Lung (tissue), 12 donors: Measurements from ENCODE around the gene CAPN9. TPM values are rescaled to one million over a fixed set of nuclear protein-coding genes. Genes with fewer than 3 reads are reported as not detected.
A peak's percentile ranks its signal among the peaks of the same experiment; 100 is the strongest.

Source experiments
- ATAC-seq: fragments of 200-7000 bp; cut with Tn5 transposase; one replicate; pipeline ENCODE4 v1.9.1; 2020; ENCODE audit warnings: moderate number of reproducible peaks; ENCODE audit not compliant: insufficient read depth, low FRiP score
- DNase-seq, 3 donors: peaks; one replicate each; pipeline ENCODE4 v3.0.0-alpha.2; 2013 to 2017
- H3K27ac ChIP-seq, 2 donors: one replicate each; pipeline ENCODE4 v1.5.1; 2013; ENCODE audit warnings: mild to moderate bottlenecking in 2 of 2, moderate library complexity in 2 of 2, control low read depth in 1 of 2, inconsistent platforms in 1 of 2, low read depth in 1 of 2, low read length in 1 of 2
- H3K27me3 ChIP-seq, 3 donors: one replicate each; pipeline ENCODE4 v1.5.1; 2013; ENCODE audit warnings: low read length in 2 of 3; ENCODE audit not compliant: control insufficient read depth in 3 of 3, insufficient read depth in 3 of 3
- H3K36me3 ChIP-seq, 4 donors: one replicate each; pipeline ENCODE4 v1.5.1; 2013; ENCODE audit warnings: low read length in 4 of 4, mild to moderate bottlenecking in 1 of 4, moderate library complexity in 1 of 4; ENCODE audit not compliant: control insufficient read depth in 4 of 4, insufficient read depth in 4 of 4
- H3K4me1 ChIP-seq, 5 donors: one replicate each; pipeline ENCODE4 v1.5.1; 2013; ENCODE audit warnings: low read length in 5 of 5, mild to moderate bottlenecking in 2 of 5, moderate library complexity in 1 of 5; ENCODE audit not compliant: control insufficient read depth in 5 of 5, insufficient read depth in 5 of 5
- H3K4me3 ChIP-seq: one replicate; pipeline ENCODE4 v1.5.1; 2013; ENCODE audit warnings: mild to moderate bottlenecking, control low read depth, moderate library complexity
- H3K9ac ChIP-seq, 2 donors: one replicate each; pipeline ENCODE4 v1.5.1; 2013; ENCODE audit warnings: low read length in 2 of 2, control low read depth in 1 of 2; ENCODE audit not compliant: insufficient read depth in 1 of 2
- H3K9me3 ChIP-seq, 4 donors: one replicate each; pipeline ENCODE4 v1.5.1; 2013; ENCODE audit warnings: low read length in 3 of 4, mild to moderate bottlenecking in 1 of 4, moderate library complexity in 1 of 4; ENCODE audit not compliant: control insufficient read depth in 4 of 4, insufficient read depth in 3 of 4
- WGBS, 2 donors: extraction: QIAGEN DNeasy Blood & Tissue Kit; methylation state at CpG; one replicate each; pipeline ENCODE4 v1.1.7; 2013; 5-methylcytosine and 5-hydroxymethylcytosine counted together
- polyA plus RNA-seq, 2 donors: library from polyadenylated mRNA; stranded (reverse); fragments of 200-250 nt; gene quantifications; one replicate each; pipeline ENCODE4 v1.2.1, GENCODE V29; 2013
- total RNA-seq, 2 donors: library from RNA; depleted of rRNA in 1 of 2; stranded (reverse); fragments of >200 nt in 1 of 2; gene quantifications; one replicate each; pipeline ENCODE4 v1.2.1, GENCODE V29; 2014 to 2021
- TF ChIP-seq, protein P1 (sequence below): IDR thresholded peaks from 2 replicates; pipeline ENCODE4 v1.5.1; 2012; ENCODE audit warnings: mild to moderate bottlenecking; ENCODE audit errors: control extremely low read depth, extremely low read depth
- donor health status: control.
- donor health status: control.
- donor health status: Bipolar disorder and iron deficiency.
- donor health status: healthy.
- donor health status: DM: yes; HTN: yes; CAD: no.

Gene CAPN9
- total and polyA plus RNA-seq, 4 donors: 2.2 to 13.2 (median 7.6) TPM

DNA sequence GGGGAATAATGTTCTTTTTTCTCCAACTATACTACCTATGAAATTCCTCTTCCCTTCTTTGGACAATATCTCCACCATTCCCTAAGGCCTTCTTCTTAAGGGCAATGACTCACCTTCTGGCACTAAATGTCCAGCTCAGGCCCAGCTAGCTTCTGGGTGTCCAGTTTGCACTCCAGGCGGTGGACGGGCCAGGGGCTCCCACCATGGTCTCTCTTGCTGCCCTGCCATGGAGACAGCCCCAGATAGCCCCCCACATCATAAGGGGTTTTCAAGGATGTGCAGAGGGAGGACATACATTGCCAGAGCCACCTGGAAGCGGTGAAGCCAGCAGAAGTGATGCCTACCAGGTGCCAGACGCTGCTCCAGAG, 77.3 kb downstream of the CAPN9 start:
- DNase-seq (no peak), ATAC-seq (no peak)
- 89 to 98% methylated on average over 4 of the region's 4 CpGs for WGBS, 2 donors

DNA sequence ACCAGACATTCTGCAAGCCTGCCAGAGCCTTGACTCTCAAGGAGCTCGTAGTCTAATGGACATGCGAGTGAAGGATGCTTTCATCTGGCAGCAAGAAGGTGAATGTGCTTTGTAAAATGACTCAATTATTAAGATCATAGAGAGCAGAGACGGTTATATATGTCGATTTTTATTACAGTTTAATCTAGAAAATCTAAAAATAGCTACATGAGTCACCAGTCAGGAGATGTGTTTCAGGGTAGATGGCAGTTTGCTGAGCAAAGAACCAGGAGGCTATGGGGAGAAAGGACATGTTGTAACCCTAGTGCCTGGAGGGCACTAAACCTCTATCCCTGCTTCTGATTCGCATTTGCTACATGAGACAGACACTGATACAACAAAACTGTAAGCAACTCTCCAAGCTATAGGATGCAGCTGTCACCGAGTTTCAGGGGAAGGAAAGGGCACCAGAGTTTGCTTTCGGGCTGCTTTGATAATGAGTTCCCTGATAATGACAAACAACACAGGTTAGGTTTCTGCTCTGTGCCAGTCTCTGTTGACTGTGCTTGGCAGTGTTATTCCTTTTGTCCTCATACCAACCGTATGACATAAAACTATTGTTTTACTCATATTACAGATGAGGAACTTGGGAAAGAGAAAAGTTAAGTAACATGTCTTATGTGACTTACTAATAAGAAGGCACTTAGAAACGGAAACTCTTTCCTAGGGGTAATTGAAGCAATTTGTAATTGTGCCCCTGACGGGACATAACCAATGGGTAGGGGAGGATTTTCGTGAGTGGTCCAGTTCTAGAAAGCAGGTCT, 77.9 kb downstream of the CAPN9 start:
- H3K4me3 ChIP-seq: no peak overlapping the region
- TF ChIP-seq, protein P1, sequence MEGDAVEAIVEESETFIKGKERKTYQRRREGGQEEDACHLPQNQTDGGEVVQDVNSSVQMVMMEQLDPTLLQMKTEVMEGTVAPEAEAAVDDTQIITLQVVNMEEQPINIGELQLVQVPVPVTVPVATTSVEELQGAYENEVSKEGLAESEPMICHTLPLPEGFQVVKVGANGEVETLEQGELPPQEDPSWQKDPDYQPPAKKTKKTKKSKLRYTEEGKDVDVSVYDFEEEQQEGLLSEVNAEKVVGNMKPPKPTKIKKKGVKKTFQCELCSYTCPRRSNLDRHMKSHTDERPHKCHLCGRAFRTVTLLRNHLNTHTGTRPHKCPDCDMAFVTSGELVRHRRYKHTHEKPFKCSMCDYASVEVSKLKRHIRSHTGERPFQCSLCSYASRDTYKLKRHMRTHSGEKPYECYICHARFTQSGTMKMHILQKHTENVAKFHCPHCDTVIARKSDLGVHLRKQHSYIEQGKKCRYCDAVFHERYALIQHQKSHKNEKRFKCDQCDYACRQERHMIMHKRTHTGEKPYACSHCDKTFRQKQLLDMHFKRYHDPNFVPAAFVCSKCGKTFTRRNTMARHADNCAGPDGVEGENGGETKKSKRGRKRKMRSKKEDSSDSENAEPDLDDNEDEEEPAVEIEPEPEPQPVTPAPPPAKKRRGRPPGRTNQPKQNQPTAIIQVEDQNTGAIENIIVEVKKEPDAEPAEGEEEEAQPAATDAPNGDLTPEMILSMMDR: no peak
- H3K27me3 ChIP-seq: no peaks in the 10 kb centered on the region
- H3K27ac ChIP-seq: peak overlapping the region; percentile 49 to 89
- H3K36me3 ChIP-seq: no peaks in the 10 kb centered on the region
- peaks cover 13 to 34% (median 24%) of the 10 kb centered on the region in 5 donors for H3K4me1 ChIP-seq
- 46 to 48% methylated on average over 11 of the region's 11 CpGs for WGBS, 2 donors
- no peak overlapping the region for H3K9ac ChIP-seq
- no peak for ATAC-seq
- DNase-seq: peak in 2 of 3 donors; percentile 34 to 41
- no peaks in the 10 kb centered on the region for H3K9me3 ChIP-seq

More for the DNA sequence above, 77.3 kb downstream of the CAPN9 start:
- peak overlapping the region; percentile 49 to 89 for H3K27ac ChIP-seq
- H3K27me3 ChIP-seq: no peaks in the 10 kb centered on the region
- H3K36me3 ChIP-seq: no peaks in the 10 kb centered on the region
- H3K4me3 ChIP-seq: no peak overlapping the region
- TF ChIP-seq, protein P1: no peak
- peaks cover 13 to 34% (median 24%) of the 10 kb centered on the region in 5 donors for H3K4me1 ChIP-seq
- H3K9me3 ChIP-seq: no peaks in the 10 kb centered on the region
- H3K9ac ChIP-seq: no peak overlapping the region

DNA sequence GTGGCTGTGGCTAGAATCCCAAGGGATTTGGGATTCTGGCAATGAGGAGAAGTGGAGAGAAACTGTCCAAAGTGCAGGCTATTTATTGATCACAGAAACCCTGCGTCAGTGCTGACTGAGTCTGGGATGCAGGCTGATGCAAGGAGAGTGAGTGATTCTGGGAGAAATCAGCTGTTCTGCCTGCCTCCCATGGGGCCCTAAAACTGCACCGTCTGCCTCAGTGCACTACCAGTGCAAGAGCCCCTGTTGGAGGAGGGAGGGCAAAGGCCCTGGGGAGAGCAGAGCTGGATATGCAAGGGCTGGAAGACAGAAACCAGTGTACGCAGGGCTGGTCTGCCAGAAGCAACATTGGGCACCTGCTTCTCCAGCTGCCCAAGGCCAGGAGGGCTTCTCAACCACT, 78.6 kb downstream of the CAPN9 start:
- Histone ChIP-seq H3K4me1 (peaks cover 13 to 34% (median 24%) of the 10 kb centered on the region in 5 donors), H3K9ac (no peak overlapping the region), H3K9me3 (no peaks in the 10 kb centered on the region), H3K27me3 (no peaks in the 10 kb centered on the region), H3K36me3 (no peaks in the 10 kb centered on the region), H3K4me3 (no peak overlapping the region), H3K27ac (peak overlapping the region in 1 of 2 donors; percentile 89)
- ATAC-seq (no peak), DNase-seq (no peak)
- TF ChIP-seq, protein P1: no peak
- WGBS, 2 donors: 75 to 90% methylated on average over 3 of the region's 3 CpGs
